Measurements from ENCODE around the gene SIL1. TPM values are rescaled to one million over a fixed set of nuclear protein-coding genes. Genes with fewer than 3 reads are reported as not detected.
A peak's percentile ranks its signal among the peaks of the same experiment; 100 is the strongest.

The SIL1 gene
- total and polyA plus RNA-seq, 2 of the 13 experiments (the other 11 are each of a cell fraction or from before 2014, with no cell fraction given) = 26.0 to 30.0 TPM

- TF ChIP-seq SP2 (CRISPR knock-in tag; IDR thresholded peaks at IDR 0.05) (0 out of 2 replicates have a peak, but pooled peaks have one; percentile 8), TFDP2 (CRISPR knock-in tag; IDR thresholded peaks at IDR 0.05) (peak; percentile 30; the same call in 1 of the 2 replicates), ZBTB46 (CRISPR knock-in tag; IDR thresholded peaks at IDR 0.05; ENCODE audit: borderline replicate concordance) (no peak), ZNF281 (CRISPR knock-in tag; IDR thresholded peaks at IDR 0.05; ENCODE audit: borderline replicate concordance) (peak; percentile 80; the same call in 1 of the 2 replicates), MATR3 (CRISPR knock-in tag; IDR thresholded peaks at IDR 0.05) (no peak), ZNF75D (CRISPR knock-in tag; IDR thresholded peaks at IDR 0.05; ENCODE audit: borderline replicate concordance) (no peak), TMF1 (CRISPR knock-in tag; IDR thresholded peaks at IDR 0.05; ENCODE audit: low read depth) (peak; percentile 38; the same call in 1 of the 2 replicates), GABPB1 (CRISPR knock-in tag; IDR thresholded peaks at IDR 0.05) (peak; percentile 79; the same call in 1 of the 2 replicates), CBFB (CRISPR knock-in tag; IDR thresholded peaks at IDR 0.05) (0 out of 2 replicates have a peak, but pooled peaks have one; percentile 71), ZSCAN5A (CRISPR knock-in tag; IDR thresholded peaks at IDR 0.05; ENCODE audit: borderline replicate concordance) (peak; percentile 29; the same call in 1 of the 2 replicates), GFI1 (CRISPR knock-in tag; IDR thresholded peaks at IDR 0.05; ENCODE audit: borderline replicate concordance) (no peak), ZNF280D (CRISPR knock-in tag; IDR thresholded peaks at IDR 0.05) (0 out of 2 replicates have a peak, but pooled peaks have one; percentile 22), MED8 (CRISPR knock-in tag; IDR thresholded peaks at IDR 0.05; ENCODE audit: insufficient replicate concordance) (peak; percentile 37), NCOA2 (CRISPR knock-in tag; IDR thresholded peaks at IDR 0.05) (0 out of 2 replicates have a peak, but pooled peaks have one; percentile 5), ATF7-NPFF (CRISPR knock-in tag; IDR thresholded peaks at IDR 0.05; ENCODE audit: low read depth) (peak; percentile 50; the same call in 1 of the 2 replicates), IRX3 (CRISPR knock-in tag; IDR thresholded peaks at IDR 0.05; ENCODE audit: borderline replicate concordance, low read depth) (0 out of 2 replicates have a peak, but pooled peaks have one; percentile 23)
Measured at GRCh38 chr5:139197710-139198669, at the start of gene SIL1 (continued).
